Smooth muscle cell (in vitro differentiated cells): ENCODE measurements around the gene CARMIL1. TPM values are rescaled to one million over a fixed set of nuclear protein-coding genes. Genes with fewer than 3 reads are reported as not detected.

Source experiments
- DNase-seq: peaks from one replicate; lab custom pipeline; 2025; ENCODE audit not compliant: unreplicated experiment; lab: John Stamatoyannopoulos, UW
- H2AFZ ChIP-seq: fragments of 200-600 bp; sonication (generic); 2 replicates; pipeline ENCODE4 v1.6.0; 2016; ENCODE audit warnings: antibody characterized with exemption, low read depth, mild to moderate bottlenecking
- H3F3A ChIP-seq: fragments of 200-600 bp; sonication (generic); 2 replicates; pipeline ENCODE4 v1.6.0; 2017; ENCODE audit warnings: antibody characterized with exemption, low read depth
- H3K27ac ChIP-seq: fragments of 200-600 bp; sonication (generic); 2 replicates; pipeline ENCODE4 v1.5.1; 2016; ENCODE audit warnings: low read depth, mild to moderate bottlenecking
- H3K27me3 ChIP-seq: fragments of 200-600 bp; sonication (generic); 2 replicates; pipeline ENCODE4 v1.6.1; 2016; ENCODE audit warnings: low read depth, mild to moderate bottlenecking
- H3K36me3 ChIP-seq: fragments of 200-600 bp; sonication (generic); 2 replicates; pipeline ENCODE4 v1.5.1; 2016; ENCODE audit warnings: low read depth
- H3K4me1 ChIP-seq: fragments of 200-600 bp; sonication (generic); 2 replicates; pipeline ENCODE4 v1.5.1; 2016; ENCODE audit warnings: low read depth
- H3K4me2 ChIP-seq: fragments of 200-600 bp; sonication (generic); 2 replicates; pipeline ENCODE4 v1.6.0; 2016; ENCODE audit warnings: mild to moderate bottlenecking
- H3K4me3 ChIP-seq: fragments of 200-600 bp; sonication (generic); 2 replicates; pipeline ENCODE4 v1.5.1; 2016; ENCODE audit warnings: mild to moderate bottlenecking
- H3K79me2 ChIP-seq: fragments of 200-600 bp; sonication (generic); 2 replicates; pipeline ENCODE4 v1.6.0; 2016; ENCODE audit warnings: low read depth, mild to moderate bottlenecking
- H3K9ac ChIP-seq: fragments of 200-600 bp; sonication (generic); 2 replicates; pipeline ENCODE4 v1.6.0; 2016; ENCODE audit warnings: low read depth
- H3K9me3 ChIP-seq: fragments of 200-600 bp; sonication (generic); replicated peaks from 2 replicates; pipeline ENCODE4 v1.5.1; 2016; ENCODE audit warnings: low read depth
- H4K20me1 ChIP-seq: fragments of 200-600 bp; sonication (generic); 2 replicates; pipeline ENCODE4 v1.6.0; 2016; ENCODE audit warnings: low read depth
- CTCF ChIP-seq: fragments of 200-600 bp; sonication (generic); IDR thresholded peaks from 2 replicates; pipeline ENCODE4 v1.5.1; 2017; ENCODE audit warnings: borderline replicate concordance, mild to moderate bottlenecking, antibody characterized with exemption; ENCODE audit not compliant: insufficient read depth, poor library complexity, severe bottlenecking
- WGBS: methylation state at CpG from one replicate; pipeline ENCODE4 v1.1.7; 2016; ENCODE audit warnings: low lambda C conversion rate; 5-methylcytosine and 5-hydroxymethylcytosine counted together
- polyA plus RNA-seq: library from polyadenylated mRNA; unstranded; fragments of >200 nt; fragmentation: Nextera tagmentation; extraction: Ambion mirVana; gene quantifications from 2 replicates; pipeline ENCODE4 v1.2.1, GENCODE V29; 2016
- total RNA-seq: library from RNA; depleted of rRNA; stranded (reverse); fragments of >200 nt; gene quantifications from 2 replicates; pipeline ENCODE4 v1.2.3, GENCODE V29; 2014

The CARMIL1 gene
- total and polyA plus RNA-seq, 2 experiments from 2014 or later: 7.6 to 24.1 TPM

- H3K9me3 ChIP-seq: no peaks in the 10 kb centered on the region
- H3K79me2 ChIP-seq: no peaks in the 10 kb centered on the region
- no peak overlapping the region for H2AFZ ChIP-seq
- peaks cover 9% of the 10 kb centered on the region for H3K4me1 ChIP-seq
- H3K27me3 ChIP-seq: no peaks in the 10 kb centered on the region
- no peaks in the 10 kb centered on the region for H3K36me3 ChIP-seq
- TF ChIP-seq CTCF: no peak
- no peak overlapping the region for H3K27ac ChIP-seq
- H3K9ac ChIP-seq: no peak overlapping the region
- no peak overlapping the region for H3K4me3 ChIP-seq
- no peak for DNase-seq
- H4K20me1 ChIP-seq: no peaks in the 10 kb centered on the region
- WGBS: 86% methylated on average over 8 of the region's 8 CpGs
- H3K4me2 ChIP-seq: no peak overlapping the region
- H3F3A ChIP-seq: no peaks in the 10 kb centered on the region
Measured at GRCh38 chr6:25497383-25498040, 218.3 kb downstream of the CARMIL1 start.

- no peaks in the 10 kb centered on the region for H3F3A ChIP-seq
- no peak overlapping the region for H3K4me2 ChIP-seq
- no peak for DNase-seq
- no peaks in the 10 kb centered on the region for H3K36me3 ChIP-seq
- WGBS: 91% methylated on average over 4 of the region's 4 CpGs
- TF ChIP-seq CTCF: no peak
- no peaks in the 10 kb centered on the region for H4K20me1 ChIP-seq
- no peaks in the 10 kb centered on the region for H3K9me3 ChIP-seq
- no peak overlapping the region for H2AFZ ChIP-seq
- no peaks in the 10 kb centered on the region for H3K27me3 ChIP-seq
- H3K9ac ChIP-seq: no peak overlapping the region
- peaks cover 9% of the 10 kb centered on the region for H3K4me1 ChIP-seq
- H3K79me2 ChIP-seq: no peaks in the 10 kb centered on the region
- no peak overlapping the region for H3K4me3 ChIP-seq
- no peak overlapping the region for H3K27ac ChIP-seq
Measured at GRCh38 chr6:25498505-25498904, 219.3 kb downstream of the CARMIL1 start.

- no peaks in the 10 kb centered on the region for H4K20me1 ChIP-seq
- no peaks in the 10 kb centered on the region for H3K27me3 ChIP-seq
- 67% methylated on average over 3 of the region's 3 CpGs for WGBS
- H3K79me2 ChIP-seq: no peaks in the 10 kb centered on the region
- TF ChIP-seq CTCF: no peak
- H3K9me3 ChIP-seq: no peaks in the 10 kb centered on the region
- H3F3A ChIP-seq: no peaks in the 10 kb centered on the region
- peaks cover 13% of the 10 kb centered on the region for H3K4me1 ChIP-seq
- DNase-seq: no peak
- no peak overlapping the region for H2AFZ ChIP-seq
- H3K4me2 ChIP-seq: peak overlapping the region; percentile 6
- H3K36me3 ChIP-seq: no peaks in the 10 kb centered on the region
- H3K9ac ChIP-seq: no peak overlapping the region
- H3K27ac ChIP-seq: peak overlapping the region; percentile 50
- H3K4me3 ChIP-seq: no peak overlapping the region
Measured at GRCh38 chr6:25499615-25500235, 220.6 kb downstream of the CARMIL1 start.

GRCh38 chr6:25503686-25504085 is 224.5 kb downstream of the CARMIL1 start:
- Histone ChIP-seq H3K4me2 (no peak overlapping the region), H3K36me3 (no peaks in the 10 kb centered on the region), H2AFZ (no peak overlapping the region), H3K4me1 (peaks cover 14% of the 10 kb centered on the region), H3K9ac (no peak overlapping the region), H3K27me3 (no peaks in the 10 kb centered on the region), H3K4me3 (no peak overlapping the region), H3K79me2 (no peaks in the 10 kb centered on the region), H3K27ac (peak overlapping the region; percentile 82), H3K9me3 (no peaks in the 10 kb centered on the region), H3F3A (no peaks in the 10 kb centered on the region), H4K20me1 (no peaks in the 10 kb centered on the region)
- no peak for DNase-seq
- TF ChIP-seq CTCF: no peak
- WGBS: 82% methylated on average over 6 of the region's 6 CpGs
